Neural progenitor cell (in vitro differentiated cells): ENCODE measurements around the gene MYRFL. TPM values are rescaled to one million over a fixed set of nuclear protein-coding genes. Genes with fewer than 3 reads are reported as not detected.

Source experiments
- DNase-seq: peaks from one replicate; pipeline ENCODE4 v3.0.0-alpha.2; 2016; ENCODE audit warnings: low spot score
- H2AFZ ChIP-seq: fragments of 200-600 bp; sonication (generic); replicated peaks from 2 replicates; pipeline ENCODE4 v1.6.1; 2016; ENCODE audit warnings: antibody characterized with exemption
- H3F3A ChIP-seq: fragments of 200-600 bp; sonication (generic); 2 replicates; pipeline ENCODE4 v1.6.1; 2016; ENCODE audit warnings: antibody characterized with exemption, low read depth
- H3K27ac ChIP-seq: fragments of 200-600 bp; sonication (generic); 2 replicates; pipeline ENCODE4 v1.5.1; 2016; ENCODE audit warnings: mild to moderate bottlenecking
- H3K27me3 ChIP-seq: fragments of 200-600 bp; sonication (generic); 2 replicates; pipeline ENCODE4 v1.6.1; 2016; ENCODE audit warnings: mild to moderate bottlenecking, moderate library complexity
- H3K36me3 ChIP-seq: fragments of 200-600 bp; sonication (generic); 2 replicates; pipeline ENCODE4 v1.5.1; 2016
- H3K4me1 ChIP-seq: fragments of 200-600 bp; sonication (generic); 2 replicates; pipeline ENCODE4 v1.6.1; 2016; ENCODE audit warnings: mixed run types
- H3K4me2 ChIP-seq: fragments of 200-600 bp; sonication (generic); 2 replicates; pipeline ENCODE4 v1.6.1; 2016
- H3K4me3 ChIP-seq: fragments of 200-600 bp; sonication (generic); 2 replicates; pipeline ENCODE4 v1.5.1; 2016
- H3K79me2 ChIP-seq: fragments of 200-600 bp; sonication (generic); 2 replicates; pipeline ENCODE4 v1.6.1; 2016; ENCODE audit warnings: low read depth
- H3K9ac ChIP-seq: fragments of 200-600 bp; sonication (generic); 2 replicates; pipeline ENCODE4 v1.6.1; 2016
- H3K9me3 ChIP-seq: fragments of 200-600 bp; sonication (generic); 2 replicates; pipeline ENCODE4 v1.5.1; 2016; ENCODE audit warnings: low read depth
- H4K20me1 ChIP-seq: fragments of 200-600 bp; sonication (generic); 2 replicates; pipeline ENCODE4 v1.6.1; 2016; ENCODE audit warnings: low read depth
- H3K27ac Mint-ChIP-seq: 3 replicates; pipeline ENCODE4 v1.8.0; 2021; ENCODE audit warnings: mixed read lengths
- H3K27me3 Mint-ChIP-seq: 2 replicates; pipeline ENCODE4 v1.8.0; 2022; ENCODE audit warnings: low read depth, mild to moderate bottlenecking, inconsistent platforms, moderate library complexity, mixed read lengths; ENCODE audit not compliant: insufficient read depth
- H3K36me3 Mint-ChIP-seq: 3 replicates; pipeline ENCODE4 v1.8.0; 2021; ENCODE audit warnings: mixed read lengths
- H3K4me1 Mint-ChIP-seq: 3 replicates; pipeline ENCODE4 v1.8.0; 2021; ENCODE audit warnings: mixed read lengths
- H3K4me3 Mint-ChIP-seq: 3 replicates; pipeline ENCODE4 v1.8.0; 2021; ENCODE audit warnings: mild to moderate bottlenecking, moderate library complexity, mixed read lengths
- H3K9me3 Mint-ChIP-seq: 3 replicates; pipeline ENCODE4 v1.8.0; 2020; ENCODE audit warnings: mixed read lengths
- EZH2 ChIP-seq: fragments of 200-600 bp; sonication (generic); IDR thresholded peaks from 2 replicates; pipeline ENCODE4 v1.6.1; 2017; ENCODE audit warnings: antibody characterized with exemption, mild to moderate bottlenecking, moderate library complexity
- EZH2phosphoT487 ChIP-seq: fragments of 200-600 bp; sonication (generic); IDR thresholded peaks from 2 replicates; pipeline ENCODE4 v1.6.1; 2017; ENCODE audit warnings: antibody characterized with exemption
- total RNA-seq: library from RNA; depleted of rRNA; stranded (reverse); fragments of >200 nt; gene quantifications from 2 replicates; pipeline ENCODE4 v1.2.3, GENCODE V29; 2015; ENCODE audit warnings: low replicate concordance
- TF ChIP-seq, protein P1 (sequence below): fragments of 200-600 bp; sonication (generic); IDR thresholded peaks from 2 replicates; pipeline ENCODE4 v1.5.1; 2017; ENCODE audit warnings: antibody characterized with exemption, mild to moderate bottlenecking

The MYRFL gene
- total RNA-seq, 1 donor from 2014 or later = not detected

DNA sequence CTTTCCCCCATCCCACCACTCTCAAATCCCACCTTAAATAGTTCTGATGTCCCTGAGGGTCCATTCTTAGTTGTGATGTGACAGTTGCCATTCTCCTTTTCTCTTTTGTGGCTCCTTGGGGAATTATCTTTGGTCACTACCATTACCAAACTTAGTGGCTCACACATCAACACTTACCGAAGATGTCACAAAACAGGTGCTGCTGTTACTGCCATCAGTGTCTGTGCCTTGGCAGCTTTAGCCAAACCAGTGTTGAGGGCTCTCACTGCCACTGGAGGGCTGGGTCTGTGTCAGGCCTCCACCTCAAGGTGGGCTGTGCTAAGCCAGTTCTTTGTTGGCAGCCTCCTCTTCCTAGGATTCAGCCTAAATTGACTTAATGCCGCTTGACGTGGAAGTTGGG is 144.0 kb downstream of the MYRFL start:
- Histone ChIP-seq H3K4me1 (peaks cover 4% of the 10 kb centered on the region), H4K20me1 (no peaks in the 10 kb centered on the region), H3K4me3 (no peak overlapping the region), H2AFZ (no peak overlapping the region), H3K36me3 (no peaks in the 10 kb centered on the region), H3K27me3 (no peaks in the 10 kb centered on the region), H3K9me3 (no peaks in the 10 kb centered on the region), H3K9ac (no peak overlapping the region), H3K27ac (no peak overlapping the region), H3F3A (no peaks in the 10 kb centered on the region), H3K79me2 (no peaks in the 10 kb centered on the region), H3K4me2 (no peak overlapping the region)
- Mint-ChIP-seq H3K9me3 (no peaks in the 10 kb centered on the region), H3K36me3 (no peaks in the 10 kb centered on the region), H3K4me1 (peaks cover 4% of the 10 kb centered on the region), H3K4me3 (no peak overlapping the region), H3K27ac (no peak overlapping the region), H3K27me3 (peaks cover 2% of the 10 kb centered on the region)
- DNase-seq = no peak
- TF ChIP-seq, protein P1, sequence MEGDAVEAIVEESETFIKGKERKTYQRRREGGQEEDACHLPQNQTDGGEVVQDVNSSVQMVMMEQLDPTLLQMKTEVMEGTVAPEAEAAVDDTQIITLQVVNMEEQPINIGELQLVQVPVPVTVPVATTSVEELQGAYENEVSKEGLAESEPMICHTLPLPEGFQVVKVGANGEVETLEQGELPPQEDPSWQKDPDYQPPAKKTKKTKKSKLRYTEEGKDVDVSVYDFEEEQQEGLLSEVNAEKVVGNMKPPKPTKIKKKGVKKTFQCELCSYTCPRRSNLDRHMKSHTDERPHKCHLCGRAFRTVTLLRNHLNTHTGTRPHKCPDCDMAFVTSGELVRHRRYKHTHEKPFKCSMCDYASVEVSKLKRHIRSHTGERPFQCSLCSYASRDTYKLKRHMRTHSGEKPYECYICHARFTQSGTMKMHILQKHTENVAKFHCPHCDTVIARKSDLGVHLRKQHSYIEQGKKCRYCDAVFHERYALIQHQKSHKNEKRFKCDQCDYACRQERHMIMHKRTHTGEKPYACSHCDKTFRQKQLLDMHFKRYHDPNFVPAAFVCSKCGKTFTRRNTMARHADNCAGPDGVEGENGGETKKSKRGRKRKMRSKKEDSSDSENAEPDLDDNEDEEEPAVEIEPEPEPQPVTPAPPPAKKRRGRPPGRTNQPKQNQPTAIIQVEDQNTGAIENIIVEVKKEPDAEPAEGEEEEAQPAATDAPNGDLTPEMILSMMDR = no peak
- TF ChIP-seq EZH2phosphoT487 = no peak
- TF ChIP-seq EZH2 = no peak

DNA sequence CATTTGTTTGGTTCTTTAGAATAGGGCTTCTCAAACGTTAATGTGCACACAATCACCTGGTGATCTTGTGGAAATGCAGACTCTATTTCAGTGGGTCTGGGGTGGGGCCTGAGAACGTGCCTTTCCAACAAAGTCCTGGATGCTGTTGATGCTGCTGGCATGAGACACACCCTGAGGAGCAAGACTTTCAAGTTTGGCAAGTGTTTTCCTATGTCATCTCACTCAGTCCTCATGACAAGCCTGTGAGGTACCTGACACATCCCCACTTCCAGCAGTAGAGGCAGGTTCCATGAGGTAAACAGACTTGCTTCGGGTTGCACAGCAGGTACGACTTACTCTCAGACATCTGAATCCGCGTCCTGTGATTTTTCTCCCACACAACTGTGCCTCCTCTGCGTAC is 147.1 kb downstream of the MYRFL start:
- H3K9ac ChIP-seq = no peak overlapping the region
- H3K79me2 ChIP-seq = no peaks in the 10 kb centered on the region
- H3K36me3 ChIP-seq = no peaks in the 10 kb centered on the region
- Mint-ChIP-seq H3K9me3 (no peaks in the 10 kb centered on the region), H3K27me3 (peaks cover 2% of the 10 kb centered on the region), H3K36me3 (no peaks in the 10 kb centered on the region), H3K4me3 (no peak overlapping the region), H3K27ac (no peak overlapping the region), H3K4me1 (peaks cover 4% of the 10 kb centered on the region)
- no peaks in the 10 kb centered on the region for H3K9me3 ChIP-seq
- no peaks in the 10 kb centered on the region for H3K27me3 ChIP-seq
- TF ChIP-seq, protein P1 = no peak
- no peak for TF ChIP-seq EZH2phosphoT487
- no peak for TF ChIP-seq EZH2
- peaks cover 6% of the 10 kb centered on the region for H3K4me1 ChIP-seq
- DNase-seq = no peak
- H3K4me2 ChIP-seq = no peak overlapping the region
- no peak overlapping the region for H2AFZ ChIP-seq
- H3F3A ChIP-seq = no peaks in the 10 kb centered on the region
- no peak overlapping the region for H3K27ac ChIP-seq
- H4K20me1 ChIP-seq = no peaks in the 10 kb centered on the region
- H3K4me3 ChIP-seq = no peak overlapping the region

DNA sequence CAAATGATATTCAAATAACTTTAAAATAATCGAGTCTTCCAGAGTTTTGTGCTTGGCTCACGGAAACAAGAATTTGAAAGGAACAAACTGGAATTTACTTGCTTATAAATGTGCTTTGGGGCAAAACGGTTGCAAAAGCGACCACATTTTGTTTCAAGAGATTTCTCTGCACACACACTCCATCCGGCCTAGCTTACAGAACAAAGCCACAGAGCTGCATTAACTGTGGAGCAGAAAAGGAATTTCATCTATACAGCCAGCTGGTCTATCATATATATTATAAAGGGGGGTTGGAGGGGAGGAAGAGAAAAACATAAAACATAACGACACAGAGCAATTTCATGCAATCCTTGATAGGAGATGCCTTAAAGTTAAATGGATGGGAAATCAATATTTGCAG is 153.0 kb downstream of the MYRFL start:
- H3K27ac Mint-ChIP-seq = no peak overlapping the region
- no peaks in the 10 kb centered on the region for H3K9me3 ChIP-seq
- no peaks in the 10 kb centered on the region for H3K36me3 ChIP-seq
- H3K4me1 Mint-ChIP-seq = peaks cover 8% of the 10 kb centered on the region
- no peaks in the 10 kb centered on the region for H3K36me3 Mint-ChIP-seq
- no peaks in the 10 kb centered on the region for H4K20me1 ChIP-seq
- peaks cover 3% of the 10 kb centered on the region for H3K9me3 Mint-ChIP-seq
- H3K4me1 ChIP-seq = peaks cover 6% of the 10 kb centered on the region
- H3K27ac ChIP-seq = no peak overlapping the region
- no peak for TF ChIP-seq EZH2phosphoT487
- TF ChIP-seq, protein P1 = no peak
- TF ChIP-seq EZH2 = no peak
- peaks cover 2% of the 10 kb centered on the region for H3K27me3 Mint-ChIP-seq
- no peak overlapping the region for H3K4me2 ChIP-seq
- H3K9ac ChIP-seq = no peak overlapping the region
- H3K79me2 ChIP-seq = no peaks in the 10 kb centered on the region
- H3K4me3 ChIP-seq = no peak overlapping the region
- no peak for DNase-seq
- no peaks in the 10 kb centered on the region for H3K27me3 ChIP-seq
- no peaks in the 10 kb centered on the region for H3F3A ChIP-seq
- no peak overlapping the region for H2AFZ ChIP-seq
- H3K4me3 Mint-ChIP-seq = no peak overlapping the region
